ENCODE results near the gene C6orf132.

Gene C6orf132

GRCh38 chr6:42101186-42101657 is 41.2 kb downstream of the C6orf132 start:
- ChIA-PET CTCF (interaction anchor here (0.6 to 1.2 kb wide), 2 partner anchors 14 to 167 kb away, joined by 3 to 4 read pairs; no protein-coding TSS in a partner anchor), POLR2A (no interaction called here)
- Histone ChIP-seq H3K4me1 (ENCODE audit: control insufficient read depth, insufficient read depth, low read length) (no peaks in the 10 kb centered on the region), H3K9me3 (ENCODE audit: control insufficient read depth, insufficient read depth, low read depth, low read length) (no peaks in the 10 kb centered on the region), H3K27ac (ENCODE audit: extremely low read depth, low read depth, low read length) (no peak overlapping the region), H3K4me3 (ENCODE audit: low read depth, low read length) (no peak overlapping the region), H3K36me3 (ENCODE audit: control insufficient read depth in 2 of 2, insufficient read depth in 1 of 2, low read length in 2 of 2) (no peaks in the 10 kb centered on the region)
- TF ChIP-seq ZNF664 (tag by site-specific recombination; IDR thresholded peaks at IDR 0.05) (peak; percentile 89), OSR2 (tag by site-specific recombination; IDR thresholded peaks at IDR 0.05) (peak; percentile 59; the same call in 1 of the 2 replicates), ZNF37A (tag by site-specific recombination; IDR thresholded peaks at IDR 0.05) (no peak), ZBTB7A (tag by site-specific recombination; IDR thresholded peaks at IDR 0.05; ENCODE audit: low read depth) (no peak), ZNF146 (tag by site-specific recombination; IDR thresholded peaks at IDR 0.05) (peak; percentile 85), ZNF274 (IDR thresholded peaks at IDR 0.05; ENCODE audit: low read length) (no peak), ZNF274 (tag by site-specific recombination; IDR thresholded peaks at IDR 0.05; ENCODE audit: borderline replicate concordance) (no peak), ZNF514 (tag by site-specific recombination; IDR thresholded peaks at IDR 0.05) (no peak), ZNF623 (tag by site-specific recombination; IDR thresholded peaks at IDR 0.05) (no peak), ZNF416 (tag by site-specific recombination; IDR thresholded peaks at IDR 0.05) (no peak), BCL6B (tag by site-specific recombination; IDR thresholded peaks at IDR 0.05) (no peak), ZSCAN30 (tag by site-specific recombination; IDR thresholded peaks at IDR 0.05) (no peak)

GRCh38 chr6:42100029-42100901 is 42.2 kb downstream of the C6orf132 start:
- TF ChIP-seq RBAK (tag by site-specific recombination; IDR thresholded peaks at IDR 0.05) (no peak), WT1 (tag by site-specific recombination; IDR thresholded peaks at IDR 0.05) (0 out of 2 replicates have a peak, but pooled peaks have one; percentile 10), ZNF16 (tag by site-specific recombination; IDR thresholded peaks at IDR 0.05; ENCODE audit: low read depth) (no peak), EGR2 (tag by site-specific recombination; IDR thresholded peaks at IDR 0.05; ENCODE audit: low read depth) (peak; percentile 54), ZNF335 (tag by site-specific recombination; conservative IDR thresholded peaks at IDR 0.05) (0 out of 2 replicates have a peak, but pooled peaks have one; percentile 28), ZFHX2 (tag by site-specific recombination; conservative IDR thresholded peaks at IDR 0.05) (peak; percentile 77), ZFP69B (tag by site-specific recombination; IDR thresholded peaks at IDR 0.05) (0 out of 2 replicates have a peak, but pooled peaks have one; percentile 14), PATZ1 (tag by site-specific recombination; IDR thresholded peaks at IDR 0.05) (peak; percentile 26; the same call in 1 of the 2 replicates), ZNF660 (tag by site-specific recombination; IDR thresholded peaks at IDR 0.05) (no peak), ZNF140 (tag by site-specific recombination; IDR thresholded peaks at IDR 0.05) (no peak)
- TF ChIP-seq, protein P1, sequence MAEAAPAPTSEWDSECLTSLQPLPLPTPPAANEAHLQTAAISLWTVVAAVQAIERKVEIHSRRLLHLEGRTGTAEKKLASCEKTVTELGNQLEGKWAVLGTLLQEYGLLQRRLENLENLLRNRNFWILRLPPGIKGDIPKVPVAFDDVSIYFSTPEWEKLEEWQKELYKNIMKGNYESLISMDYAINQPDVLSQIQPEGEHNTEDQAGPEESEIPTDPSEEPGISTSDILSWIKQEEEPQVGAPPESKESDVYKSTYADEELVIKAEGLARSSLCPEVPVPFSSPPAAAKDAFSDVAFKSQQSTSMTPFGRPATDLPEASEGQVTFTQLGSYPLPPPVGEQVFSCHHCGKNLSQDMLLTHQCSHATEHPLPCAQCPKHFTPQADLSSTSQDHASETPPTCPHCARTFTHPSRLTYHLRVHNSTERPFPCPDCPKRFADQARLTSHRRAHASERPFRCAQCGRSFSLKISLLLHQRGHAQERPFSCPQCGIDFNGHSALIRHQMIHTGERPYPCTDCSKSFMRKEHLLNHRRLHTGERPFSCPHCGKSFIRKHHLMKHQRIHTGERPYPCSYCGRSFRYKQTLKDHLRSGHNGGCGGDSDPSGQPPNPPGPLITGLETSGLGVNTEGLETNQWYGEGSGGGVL (tag by site-specific recombination; IDR thresholded peaks at IDR 0.05): peak; percentile 38
- ChIA-PET POLR2A (interaction anchor here (0.9 kb wide), 1 partner anchor 50 kb away, joined by 3 read pairs; the partner anchor contains the start of gene TAF8), CTCF (interaction anchor here (0.7 to 1.2 kb wide), 2 partner anchors 14 to 178 kb away, joined by 3 to 9 read pairs; no protein-coding TSS in a partner anchor)
- Histone ChIP-seq H3K4me1 (ENCODE audit: control insufficient read depth, insufficient read depth, low read length) (no peaks in the 10 kb centered on the region), H3K27ac (ENCODE audit: extremely low read depth, low read depth, low read length) (no peak overlapping the region), H3K9me3 (ENCODE audit: control insufficient read depth, insufficient read depth, low read depth, low read length) (no peaks in the 10 kb centered on the region), H3K36me3 (ENCODE audit: control insufficient read depth in 2 of 2, insufficient read depth in 1 of 2, low read length in 2 of 2) (no peaks in the 10 kb centered on the region), H3K4me3 (ENCODE audit: low read depth, low read length) (no peak overlapping the region)
